ENCODE measurements around the gene PTPRD. TPM values are rescaled to one million over a fixed set of nuclear protein-coding genes. Genes with fewer than 3 reads are reported as not detected.

The PTPRD gene
- total and polyA plus RNA-seq, 2 experiments from 2014 or later = 11.5 to 58.0 TPM

GRCh38 chr9:8542537-8542936, 2070.3 kb downstream of the PTPRD start (continued):
- TF ChIP-seq, protein P1, sequence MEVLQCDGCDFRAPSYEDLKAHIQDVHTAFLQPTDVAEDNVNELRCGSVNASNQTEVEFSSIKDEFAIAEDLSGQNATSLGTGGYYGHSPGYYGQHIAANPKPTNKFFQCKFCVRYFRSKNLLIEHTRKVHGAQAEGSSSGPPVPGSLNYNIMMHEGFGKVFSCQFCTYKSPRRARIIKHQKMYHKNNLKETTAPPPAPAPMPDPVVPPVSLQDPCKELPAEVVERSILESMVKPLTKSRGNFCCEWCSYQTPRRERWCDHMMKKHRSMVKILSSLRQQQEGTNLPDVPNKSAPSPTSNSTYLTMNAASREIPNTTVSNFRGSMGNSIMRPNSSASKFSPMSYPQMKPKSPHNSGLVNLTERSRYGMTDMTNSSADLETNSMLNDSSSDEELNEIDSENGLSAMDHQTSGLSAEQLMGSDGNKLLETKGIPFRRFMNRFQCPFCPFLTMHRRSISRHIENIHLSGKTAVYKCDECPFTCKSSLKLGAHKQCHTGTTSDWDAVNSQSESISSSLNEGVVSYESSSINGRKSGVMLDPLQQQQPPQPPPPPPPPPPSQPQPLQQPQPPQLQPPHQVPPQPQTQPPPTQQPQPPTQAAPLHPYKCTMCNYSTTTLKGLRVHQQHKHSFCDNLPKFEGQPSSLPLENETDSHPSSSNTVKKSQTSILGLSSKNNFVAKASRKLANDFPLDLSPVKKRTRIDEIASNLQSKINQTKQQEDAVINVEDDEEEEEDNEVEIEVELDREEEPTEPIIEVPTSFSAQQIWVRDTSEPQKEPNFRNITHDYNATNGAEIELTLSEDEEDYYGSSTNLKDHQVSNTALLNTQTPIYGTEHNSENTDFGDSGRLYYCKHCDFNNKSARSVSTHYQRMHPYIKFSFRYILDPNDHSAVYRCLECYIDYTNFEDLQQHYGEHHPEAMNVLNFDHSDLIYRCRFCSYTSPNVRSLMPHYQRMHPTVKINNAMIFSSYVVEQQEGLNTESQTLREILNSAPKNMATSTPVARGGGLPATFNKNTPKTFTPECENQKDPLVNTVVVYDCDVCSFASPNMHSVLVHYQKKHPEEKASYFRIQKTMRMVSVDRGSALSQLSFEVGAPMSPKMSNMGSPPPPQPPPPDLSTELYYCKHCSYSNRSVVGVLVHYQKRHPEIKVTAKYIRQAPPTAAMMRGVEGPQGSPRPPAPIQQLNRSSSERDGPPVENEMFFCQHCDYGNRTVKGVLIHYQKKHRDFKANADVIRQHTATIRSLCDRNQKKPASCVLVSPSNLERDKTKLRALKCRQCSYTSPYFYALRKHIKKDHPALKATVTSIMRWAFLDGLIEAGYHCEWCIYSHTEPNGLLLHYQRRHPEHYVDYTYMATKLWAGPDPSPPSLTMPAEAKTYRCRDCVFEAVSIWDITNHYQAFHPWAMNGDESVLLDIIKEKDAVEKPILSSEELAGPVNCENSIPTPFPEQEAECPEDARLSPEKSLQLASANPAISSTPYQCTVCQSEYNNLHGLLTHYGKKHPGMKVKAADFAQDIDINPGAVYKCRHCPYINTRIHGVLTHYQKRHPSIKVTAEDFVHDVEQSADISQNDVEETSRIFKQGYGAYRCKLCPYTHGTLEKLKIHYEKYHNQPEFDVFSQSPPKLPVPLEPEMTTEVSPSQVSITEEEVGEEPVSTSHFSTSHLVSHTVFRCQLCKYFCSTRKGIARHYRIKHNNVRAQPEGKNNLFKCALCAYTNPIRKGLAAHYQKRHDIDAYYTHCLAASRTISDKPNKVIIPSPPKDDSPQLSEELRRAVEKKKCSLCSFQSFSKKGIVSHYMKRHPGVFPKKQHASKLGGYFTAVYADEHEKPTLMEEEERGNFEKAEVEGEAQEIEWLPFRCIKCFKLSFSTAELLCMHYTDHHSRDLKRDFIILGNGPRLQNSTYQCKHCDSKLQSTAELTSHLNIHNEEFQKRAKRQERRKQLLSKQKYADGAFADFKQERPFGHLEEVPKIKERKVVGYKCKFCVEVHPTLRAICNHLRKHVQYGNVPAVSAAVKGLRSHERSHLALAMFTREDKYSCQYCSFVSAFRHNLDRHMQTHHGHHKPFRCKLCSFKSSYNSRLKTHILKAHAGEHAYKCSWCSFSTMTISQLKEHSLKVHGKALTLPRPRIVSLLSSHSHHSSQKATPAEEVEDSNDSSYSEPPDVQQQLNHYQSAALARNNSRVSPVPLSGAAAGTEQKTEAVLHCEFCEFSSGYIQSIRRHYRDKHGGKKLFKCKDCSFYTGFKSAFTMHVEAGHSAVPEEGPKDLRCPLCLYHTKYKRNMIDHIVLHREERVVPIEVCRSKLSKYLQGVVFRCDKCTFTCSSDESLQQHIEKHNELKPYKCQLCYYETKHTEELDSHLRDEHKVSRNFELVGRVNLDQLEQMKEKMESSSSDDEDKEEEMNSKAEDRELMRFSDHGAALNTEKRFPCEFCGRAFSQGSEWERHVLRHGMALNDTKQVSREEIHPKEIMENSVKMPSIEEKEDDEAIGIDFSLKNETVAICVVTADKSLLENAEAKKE (CRISPR knock-in tag; IDR thresholded peaks at IDR 0.05) = no peak
- no peak for TF ChIP-seq ZNF331 (CRISPR knock-in tag; IDR thresholded peaks at IDR 0.05; ENCODE audit: low read depth)
- TF ChIP-seq EZH2phosphoT487 (IDR thresholded peaks at IDR 0.05; ENCODE audit: unreplicated experiment) = no peak

DNA sequence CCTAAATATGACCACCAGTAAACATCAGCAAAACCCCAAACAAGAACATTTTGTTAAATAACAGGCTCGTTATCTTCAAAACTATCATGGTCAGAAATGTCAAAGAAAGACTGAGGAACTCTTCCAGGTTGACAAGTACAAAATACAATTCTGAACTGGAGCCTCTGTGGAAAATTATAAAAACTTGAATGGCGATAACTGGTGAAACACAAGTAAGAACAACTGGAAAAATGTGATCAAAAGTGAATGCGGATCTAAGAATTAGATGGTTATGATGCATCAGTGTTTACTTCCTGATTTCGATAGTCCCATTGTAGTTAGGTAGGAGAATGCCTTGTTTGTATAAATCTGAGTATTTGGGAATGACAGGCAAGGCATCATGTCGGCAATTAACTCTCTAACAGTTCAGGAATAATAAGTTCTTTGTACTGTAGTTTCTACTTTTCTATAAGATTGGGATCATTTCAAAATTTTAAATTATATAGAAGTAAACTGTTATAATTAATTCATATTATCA, 2073.1 kb downstream of the PTPRD start:
- H3K4me3 Mint-ChIP-seq = no peak overlapping the region
- no peaks in the 10 kb centered on the region for H4K20me1 ChIP-seq (replicated peaks; ENCODE audit: insufficient read depth)
- H2AFZ ChIP-seq = no peak overlapping the region
- no peak for ATAC-seq
- H3K9me3 Mint-ChIP-seq = peaks cover 3% of the 10 kb centered on the region; the same call in 1 of the 3 replicates
- no peak overlapping the region for H3K4me2 ChIP-seq
- no peak for DNase-seq (ENCODE audit: low spot score)
- H3K9me2 ChIP-seq (ENCODE audit: insufficient read depth) = no peaks in the 10 kb centered on the region
- H3K27ac Mint-ChIP-seq = no peak overlapping the region
- no peak overlapping the region for H3K27ac ChIP-seq (ENCODE audit: low read depth)
- H3K4me1 Mint-ChIP-seq = peaks cover 5% of the 10 kb centered on the region; the same call in 2 of the 3 replicates
- peaks cover 2% of the 10 kb centered on the region; the same call in 1 of the 3 replicates for H3K36me3 Mint-ChIP-seq (ENCODE audit: low read depth)
- H3K4me1 ChIP-seq (ENCODE audit: insufficient read depth) = no peaks in the 10 kb centered on the region
- no peaks in the 10 kb centered on the region for H3K79me2 ChIP-seq (replicated peaks; ENCODE audit: insufficient read depth)
- no peaks in the 10 kb centered on the region for H3K27me3 Mint-ChIP-seq (ENCODE audit: insufficient read depth, low read depth, poor library complexity)
- no peak overlapping the region for H3K4me3 ChIP-seq
- no peaks in the 10 kb centered on the region for H3F3A ChIP-seq (replicated peaks; ENCODE audit: low read depth)
- H3K27me3 ChIP-seq (ENCODE audit: insufficient read depth) = no peaks in the 10 kb centered on the region
- H3K36me3 ChIP-seq (ENCODE audit: insufficient read depth) = no peaks in the 10 kb centered on the region
- TF ChIP-seq EZH2phosphoT487 (IDR thresholded peaks at IDR 0.05; ENCODE audit: unreplicated experiment) = no peak
- TF ChIP-seq, protein P2, sequence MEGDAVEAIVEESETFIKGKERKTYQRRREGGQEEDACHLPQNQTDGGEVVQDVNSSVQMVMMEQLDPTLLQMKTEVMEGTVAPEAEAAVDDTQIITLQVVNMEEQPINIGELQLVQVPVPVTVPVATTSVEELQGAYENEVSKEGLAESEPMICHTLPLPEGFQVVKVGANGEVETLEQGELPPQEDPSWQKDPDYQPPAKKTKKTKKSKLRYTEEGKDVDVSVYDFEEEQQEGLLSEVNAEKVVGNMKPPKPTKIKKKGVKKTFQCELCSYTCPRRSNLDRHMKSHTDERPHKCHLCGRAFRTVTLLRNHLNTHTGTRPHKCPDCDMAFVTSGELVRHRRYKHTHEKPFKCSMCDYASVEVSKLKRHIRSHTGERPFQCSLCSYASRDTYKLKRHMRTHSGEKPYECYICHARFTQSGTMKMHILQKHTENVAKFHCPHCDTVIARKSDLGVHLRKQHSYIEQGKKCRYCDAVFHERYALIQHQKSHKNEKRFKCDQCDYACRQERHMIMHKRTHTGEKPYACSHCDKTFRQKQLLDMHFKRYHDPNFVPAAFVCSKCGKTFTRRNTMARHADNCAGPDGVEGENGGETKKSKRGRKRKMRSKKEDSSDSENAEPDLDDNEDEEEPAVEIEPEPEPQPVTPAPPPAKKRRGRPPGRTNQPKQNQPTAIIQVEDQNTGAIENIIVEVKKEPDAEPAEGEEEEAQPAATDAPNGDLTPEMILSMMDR (conservative IDR thresholded peaks at IDR 0.05; ENCODE audit: low read depth in 2 of 2) = no peak
- TF ChIP-seq EZH2 (IDR thresholded peaks at IDR 0.05; ENCODE audit: low read depth, unreplicated experiment) = no peak
- TF ChIP-seq STAT1 (IDR thresholded peaks at IDR 0.05; ENCODE audit: unreplicated experiment) = no peak
- TF ChIP-seq, protein P1 (CRISPR knock-in tag; IDR thresholded peaks at IDR 0.05) = no peak
